ENCODE data around the gene MYO1G. TPM values are rescaled to one million over a fixed set of nuclear protein-coding genes. Genes with fewer than 3 reads are reported as not detected.
A peak's percentile ranks its signal among the peaks of the same experiment; 100 is the strongest.

Gene MYO1G
- total and polyA plus RNA-seq, 2 donors, result 47.0 to 56.2 TPM

GRCh38 chr7:45021604-45022296, 42.9 kb upstream of the MYO1G start:
- DNase-seq (ENCODE audit: low read depth in 6 of 9, low spot score in 9 of 9), result no peak
- no peak overlapping the region for H3K4me3 ChIP-seq (ENCODE audit: low read length in 2 of 2)
- no peaks in the 10 kb centered on the region for H3K27me3 ChIP-seq (ENCODE audit: control insufficient read depth in 2 of 2, insufficient read depth in 1 of 2, low read length in 1 of 2)
- peaks cover 13 to 15% of the 10 kb centered on the region in 2 donors for H3K36me3 ChIP-seq (ENCODE audit: control insufficient read depth in 2 of 2, insufficient read depth in 2 of 2, low read length in 1 of 2)
- H3K4me1 ChIP-seq (ENCODE audit: control insufficient read depth in 2 of 2, insufficient read depth in 2 of 2, low read length in 2 of 2), result peaks cover 12 to 25% of the 10 kb centered on the region in 2 donors
- H3K27ac ChIP-seq (ENCODE audit: low read depth in 1 of 2, low read length in 1 of 2), result peak overlapping the region; percentile 29 to 52
- peaks cover 0 to 3% of the 10 kb centered on the region in 2 donors for H3K9me3 ChIP-seq (ENCODE audit: control insufficient read depth in 2 of 2, insufficient read depth in 1 of 2, low read length in 1 of 2)
- WGBS, result 67% methylated on average over 3 of the region's 3 CpGs

DNA sequence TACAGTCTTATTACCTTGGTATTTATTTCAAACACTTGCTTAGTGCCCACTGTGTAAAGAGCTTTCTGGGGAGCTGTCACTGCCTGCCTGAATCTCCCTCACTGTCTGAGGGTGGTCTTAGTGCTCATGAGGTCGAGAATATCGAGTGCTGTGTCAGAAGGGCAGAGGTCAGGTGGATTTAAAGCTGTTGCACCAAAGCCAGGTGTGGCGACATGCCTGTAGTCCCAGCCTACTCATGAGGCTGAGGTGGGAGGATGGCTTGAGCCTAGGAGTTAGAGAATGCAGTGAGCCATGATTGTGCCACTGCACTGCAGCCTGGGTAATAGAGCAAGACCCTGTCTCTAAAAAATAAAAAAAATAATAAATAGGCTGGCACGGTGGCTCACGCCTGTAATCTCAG, 42.1 kb upstream of the MYO1G start:
- DNase-seq (ENCODE audit: low read depth in 6 of 9, low spot score in 9 of 9), result no peak
- peaks cover 13 to 15% of the 10 kb centered on the region in 2 donors for H3K36me3 ChIP-seq (ENCODE audit: control insufficient read depth in 2 of 2, insufficient read depth in 2 of 2, low read length in 1 of 2)
- peaks cover 0 to 3% of the 10 kb centered on the region in 2 donors for H3K9me3 ChIP-seq (ENCODE audit: control insufficient read depth in 2 of 2, insufficient read depth in 1 of 2, low read length in 1 of 2)
- H3K27me3 ChIP-seq (ENCODE audit: control insufficient read depth in 2 of 2, insufficient read depth in 1 of 2, low read length in 1 of 2), result no peaks in the 10 kb centered on the region
- H3K27ac ChIP-seq (ENCODE audit: low read depth in 1 of 2, low read length in 1 of 2), result no peak overlapping the region
- 93% methylated on average over 5 of the region's 5 CpGs for WGBS
- H3K4me1 ChIP-seq (ENCODE audit: control insufficient read depth in 2 of 2, insufficient read depth in 2 of 2, low read length in 2 of 2), result peaks cover 7 to 19% of the 10 kb centered on the region in 2 donors
- H3K4me3 ChIP-seq (ENCODE audit: low read length in 2 of 2), result no peak overlapping the region

DNA sequence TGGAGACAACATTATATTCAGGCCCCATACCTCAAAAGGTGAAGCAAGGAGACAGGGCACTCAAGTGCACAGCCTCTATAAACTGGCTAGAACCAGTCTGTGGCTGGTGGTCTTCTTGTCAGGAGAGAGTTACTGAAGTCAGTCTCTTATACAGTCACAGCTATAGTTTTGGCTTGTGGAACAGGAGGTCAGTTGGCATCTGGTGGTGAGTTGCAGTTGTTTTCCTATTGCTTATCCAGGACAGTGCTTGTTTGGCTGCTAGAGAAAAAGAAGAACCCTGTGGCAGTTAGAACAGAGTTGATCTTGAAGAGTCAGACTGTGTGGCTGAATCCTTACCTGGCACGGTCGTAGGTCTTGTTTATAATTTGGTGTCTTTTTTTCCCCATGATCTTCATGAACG, 38.4 kb upstream of the MYO1G start:
- no peak overlapping the region for H3K4me3 ChIP-seq (ENCODE audit: low read length in 2 of 2)
- H3K36me3 ChIP-seq (ENCODE audit: control insufficient read depth in 2 of 2, insufficient read depth in 2 of 2, low read length in 1 of 2), result peaks cover 17 to 21% of the 10 kb centered on the region in 2 donors
- H3K4me1 ChIP-seq (ENCODE audit: control insufficient read depth in 2 of 2, insufficient read depth in 2 of 2, low read length in 2 of 2), result peaks cover 2 to 10% of the 10 kb centered on the region in 2 donors
- 67% methylated on average over 3 of the region's 3 CpGs for WGBS
- DNase-seq (ENCODE audit: low read depth in 6 of 9, low spot score in 9 of 9), result no peak
- H3K27ac ChIP-seq (ENCODE audit: low read depth in 1 of 2, low read length in 1 of 2), result no peak overlapping the region
- H3K27me3 ChIP-seq (ENCODE audit: control insufficient read depth in 2 of 2, insufficient read depth in 1 of 2, low read length in 1 of 2), result no peaks in the 10 kb centered on the region
- H3K9me3 ChIP-seq (ENCODE audit: control insufficient read depth in 2 of 2, insufficient read depth in 1 of 2, low read length in 1 of 2), result no peaks in the 10 kb centered on the region

- Histone ChIP-seq H3K36me3 (ENCODE audit: control insufficient read depth in 2 of 2, insufficient read depth in 2 of 2, low read length in 1 of 2) (peaks cover 20 to 23% of the 10 kb centered on the region in 2 donors), H3K27me3 (ENCODE audit: control insufficient read depth in 2 of 2, insufficient read depth in 1 of 2, low read length in 1 of 2) (no peaks in the 10 kb centered on the region), H3K27ac (ENCODE audit: low read depth in 1 of 2, low read length in 1 of 2) (no peak overlapping the region), H3K4me3 (ENCODE audit: low read length in 2 of 2) (no peak overlapping the region), H3K4me1 (ENCODE audit: control insufficient read depth in 2 of 2, insufficient read depth in 2 of 2, low read length in 2 of 2) (no peaks in the 10 kb centered on the region), H3K9me3 (ENCODE audit: control insufficient read depth in 2 of 2, insufficient read depth in 1 of 2, low read length in 1 of 2) (no peaks in the 10 kb centered on the region)
- DNase-seq (ENCODE audit: low read depth in 6 of 9, low spot score in 9 of 9), result no peak
- 96% methylated on average over 1 of the region's 1 CpG for WGBS
These were observed 36.5 kb upstream of the MYO1G start for GRCh38 chr7:45015313-45015712.

DNA sequence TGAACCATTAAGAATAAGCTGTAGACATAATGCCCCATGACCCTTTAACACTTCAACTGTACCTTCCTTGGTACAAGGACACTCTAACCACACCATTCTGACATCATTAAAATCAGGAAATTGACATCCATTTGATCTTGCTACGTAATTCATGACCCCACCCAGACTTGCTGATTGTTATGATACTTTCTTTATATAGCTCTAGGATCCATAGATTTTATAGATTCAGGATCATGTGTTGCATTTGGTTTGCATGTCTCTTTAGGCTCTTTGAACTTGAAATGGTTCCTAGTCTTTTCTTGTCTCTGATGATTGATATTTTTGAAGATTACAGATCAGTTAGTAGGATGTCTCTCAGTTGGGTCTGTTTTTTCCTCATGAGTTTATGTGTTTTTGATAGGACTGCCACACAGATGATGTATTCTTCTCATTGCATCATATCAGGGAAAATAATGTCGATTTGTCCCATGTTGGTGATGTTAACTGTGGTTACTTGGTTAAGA, 34.7 kb upstream of the MYO1G start:
- Histone ChIP-seq H3K4me1 (ENCODE audit: control insufficient read depth in 2 of 2, insufficient read depth in 2 of 2, low read length in 2 of 2) (no peaks in the 10 kb centered on the region), H3K4me3 (ENCODE audit: low read length in 2 of 2) (no peak overlapping the region), H3K27ac (ENCODE audit: low read depth in 1 of 2, low read length in 1 of 2) (no peak overlapping the region), H3K27me3 (ENCODE audit: control insufficient read depth in 2 of 2, insufficient read depth in 1 of 2, low read length in 1 of 2) (no peaks in the 10 kb centered on the region), H3K36me3 (ENCODE audit: control insufficient read depth in 2 of 2, insufficient read depth in 2 of 2, low read length in 1 of 2) (peaks cover 12 to 23% of the 10 kb centered on the region in 2 donors), H3K9me3 (ENCODE audit: control insufficient read depth in 2 of 2, insufficient read depth in 1 of 2, low read length in 1 of 2) (no peaks in the 10 kb centered on the region)
- WGBS, result 80% methylated on average over 2 of the region's 2 CpGs
- no peak for DNase-seq (ENCODE audit: low read depth in 6 of 9, low spot score in 9 of 9)

GRCh38 chr7:45007571-45008328, 28.9 kb upstream of the MYO1G start:
- Histone ChIP-seq H3K36me3 (ENCODE audit: control insufficient read depth in 2 of 2, insufficient read depth in 2 of 2, low read length in 1 of 2) (peaks cover 14 to 18% of the 10 kb centered on the region in 2 donors), H3K4me3 (ENCODE audit: low read length in 2 of 2) (no peak overlapping the region), H3K4me1 (ENCODE audit: control insufficient read depth in 2 of 2, insufficient read depth in 2 of 2, low read length in 2 of 2) (peaks cover 6 to 16% of the 10 kb centered on the region in 2 donors), H3K27ac (ENCODE audit: low read depth in 1 of 2, low read length in 1 of 2) (no peak overlapping the region), H3K27me3 (ENCODE audit: control insufficient read depth in 2 of 2, insufficient read depth in 1 of 2, low read length in 1 of 2) (no peaks in the 10 kb centered on the region), H3K9me3 (ENCODE audit: control insufficient read depth in 2 of 2, insufficient read depth in 1 of 2, low read length in 1 of 2) (no peaks in the 10 kb centered on the region)
- DNase-seq (ENCODE audit: low read depth in 6 of 9, low spot score in 9 of 9), result no peak
- WGBS, result 97% methylated on average over 7 of the region's 7 CpGs

DNA sequence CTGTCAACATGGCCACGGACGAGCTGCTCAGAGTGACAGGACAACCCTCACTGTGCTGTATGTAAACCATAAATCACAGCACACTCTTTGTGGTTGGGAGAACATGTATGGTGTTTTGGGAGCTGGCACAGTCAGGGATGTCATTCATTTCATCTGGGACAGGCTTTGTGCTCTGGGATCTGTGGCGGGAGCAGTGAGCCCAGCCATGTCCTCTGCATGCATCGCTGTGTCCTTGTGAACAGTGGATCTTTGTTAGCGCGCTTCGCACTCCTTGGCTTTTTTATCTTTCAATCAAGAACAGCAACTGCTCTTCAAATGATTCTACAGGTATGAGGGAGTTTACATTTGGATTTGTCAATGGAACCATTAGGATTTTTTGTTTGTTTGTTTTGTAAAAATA, 28.3 kb upstream of the MYO1G start:
- 99% methylated on average over 7 of the region's 7 CpGs for WGBS
- Histone ChIP-seq H3K36me3 (ENCODE audit: control insufficient read depth in 2 of 2, insufficient read depth in 2 of 2, low read length in 1 of 2) (peaks cover 14 to 22% of the 10 kb centered on the region in 2 donors), H3K9me3 (ENCODE audit: control insufficient read depth in 2 of 2, insufficient read depth in 1 of 2, low read length in 1 of 2) (no peaks in the 10 kb centered on the region), H3K27ac (ENCODE audit: low read depth in 1 of 2, low read length in 1 of 2) (no peak overlapping the region), H3K4me3 (ENCODE audit: low read length in 2 of 2) (no peak overlapping the region), H3K4me1 (ENCODE audit: control insufficient read depth in 2 of 2, insufficient read depth in 2 of 2, low read length in 2 of 2) (peaks cover 12 to 22% of the 10 kb centered on the region in 2 donors), H3K27me3 (ENCODE audit: control insufficient read depth in 2 of 2, insufficient read depth in 1 of 2, low read length in 1 of 2) (no peaks in the 10 kb centered on the region)
- DNase-seq (ENCODE audit: low read depth in 6 of 9, low spot score in 9 of 9), result no peak

GRCh38 chr7:45003789-45004188, 25.0 kb upstream of the MYO1G start:
- Histone ChIP-seq H3K36me3 (ENCODE audit: control insufficient read depth in 2 of 2, insufficient read depth in 2 of 2, low read length in 1 of 2) (peaks cover 8 to 19% of the 10 kb centered on the region in 2 donors), H3K27me3 (ENCODE audit: control insufficient read depth in 2 of 2, insufficient read depth in 1 of 2, low read length in 1 of 2) (no peaks in the 10 kb centered on the region), H3K9me3 (ENCODE audit: control insufficient read depth in 2 of 2, insufficient read depth in 1 of 2, low read length in 1 of 2) (peaks cover 0 to 3% of the 10 kb centered on the region in 2 donors), H3K27ac (ENCODE audit: low read depth in 1 of 2, low read length in 1 of 2) (no peak overlapping the region), H3K4me3 (ENCODE audit: low read length in 2 of 2) (no peak overlapping the region), H3K4me1 (ENCODE audit: control insufficient read depth in 2 of 2, insufficient read depth in 2 of 2, low read length in 2 of 2) (peaks cover 20 to 37% of the 10 kb centered on the region in 2 donors)
- DNase-seq (ENCODE audit: low read depth in 6 of 9, low spot score in 9 of 9), result no peak
- WGBS, result 97% methylated on average over 4 of the region's 4 CpGs

DNA sequence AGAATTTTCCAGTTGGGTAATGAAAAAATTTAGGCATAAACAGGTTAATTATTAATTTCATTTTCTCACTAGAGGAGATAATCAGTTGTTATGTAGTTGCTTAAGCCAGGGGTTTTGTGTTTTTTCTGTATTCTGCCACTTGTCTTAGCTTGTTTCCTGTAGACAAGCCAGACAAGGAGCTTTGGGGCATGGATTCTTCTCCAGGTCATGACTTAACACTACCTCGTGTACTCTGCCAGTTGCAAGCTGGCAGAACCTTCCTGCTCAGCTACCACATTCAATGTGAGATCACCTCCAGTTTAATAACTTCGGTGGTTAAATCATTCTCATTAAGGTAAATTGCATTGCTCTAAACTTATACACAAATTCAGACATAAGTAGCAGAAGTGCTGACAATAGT, 23.0 kb upstream of the MYO1G start:
- Histone ChIP-seq H3K36me3 (ENCODE audit: control insufficient read depth in 2 of 2, insufficient read depth in 2 of 2, low read length in 1 of 2) (peaks cover 4 to 15% of the 10 kb centered on the region in 2 donors), H3K4me1 (ENCODE audit: control insufficient read depth in 2 of 2, insufficient read depth in 2 of 2, low read length in 2 of 2) (peaks cover 19 to 40% of the 10 kb centered on the region in 2 donors), H3K4me3 (ENCODE audit: low read length in 2 of 2) (peak overlapping the region; percentile 68 to 86)

More for the DNA sequence above, 23.0 kb upstream of the MYO1G start:
- no peak for DNase-seq (ENCODE audit: low read depth in 6 of 9, low spot score in 9 of 9)
- H3K27ac ChIP-seq (ENCODE audit: low read depth in 1 of 2, low read length in 1 of 2), result peak overlapping the region in 1 of 2 donors; percentile 85
- 32% methylated on average over 2 of the region's 2 CpGs for WGBS
- H3K9me3 ChIP-seq (ENCODE audit: control insufficient read depth in 2 of 2, insufficient read depth in 1 of 2, low read length in 1 of 2), result peaks cover 0 to 3% of the 10 kb centered on the region in 2 donors
- no peaks in the 10 kb centered on the region for H3K27me3 ChIP-seq (ENCODE audit: control insufficient read depth in 2 of 2, insufficient read depth in 1 of 2, low read length in 1 of 2)
